Mesodermal cell (in vitro differentiated cells): ENCODE data around the gene WDFY4.

Experiments
- H3K27ac ChIP-seq: 2 replicates; pipeline ENCODE4 v1.7.0; 2013; ENCODE audit warnings: mild to moderate bottlenecking, low read depth, low read length, moderate library complexity; ENCODE audit not compliant: severe bottlenecking
- H3K36me3 ChIP-seq: 2 replicates; pipeline ENCODE4 v1.7.1; 2013; ENCODE audit warnings: mild to moderate bottlenecking, low read length, moderate library complexity; ENCODE audit not compliant: control insufficient read depth, insufficient read depth
- H3K4me1 ChIP-seq: one replicate; pipeline ENCODE4 v1.7.1; 2013; ENCODE audit warnings: mild to moderate bottlenecking, low read length; ENCODE audit not compliant: insufficient read depth, control insufficient read depth, poor library complexity, severe bottlenecking
- H3K4me3 ChIP-seq: 2 replicates; pipeline ENCODE4 v1.7.0; 2013; ENCODE audit warnings: low read length, control low read depth, mild to moderate bottlenecking; ENCODE audit not compliant: insufficient read depth, poor library complexity, severe bottlenecking; ENCODE audit errors: extremely low read depth
- H3K9me3 ChIP-seq: 2 replicates; pipeline ENCODE4 v1.7.1; 2013; ENCODE audit warnings: mild to moderate bottlenecking, low read length, moderate library complexity; ENCODE audit not compliant: control insufficient read depth
- WGBS, 2 experiments: methylation state at CpG; one replicate each; pipeline ENCODE4 v1.1.5; 2013; ENCODE audit warnings: missing lambda C conversion rate in 2 of 2; ENCODE audit not compliant: insufficient coverage in 2 of 2; 5-methylcytosine and 5-hydroxymethylcytosine counted together

WDFY4 gene

GRCh38 chr10:48656241-48656913 lies 28.3 kb upstream of the WDFY4 start:
- Histone ChIP-seq H3K9me3 (no peaks in the 10 kb centered on the region), H3K36me3 (no peaks in the 10 kb centered on the region), H3K27ac (no peak overlapping the region), H3K4me3 (peak overlapping the region; percentile 20), H3K4me1 (peaks cover 5% of the 10 kb centered on the region)
- WGBS, 2 experiments: 5 to 8% methylated on average over 34 to 37 of the region's 46 CpGs

- no peaks in the 10 kb centered on the region for H3K9me3 ChIP-seq
- H3K4me1 ChIP-seq: peaks cover 5% of the 10 kb centered on the region
- no peak overlapping the region for H3K27ac ChIP-seq
- WGBS, 2 experiments: 75 to 79% methylated on average over 6 to 10 of the region's 10 CpGs
- no peaks in the 10 kb centered on the region for H3K36me3 ChIP-seq
- H3K4me3 ChIP-seq: no peak overlapping the region
Observed at GRCh38 chr10:48656914-48657305, 27.8 kb upstream of the WDFY4 start.

DNA sequence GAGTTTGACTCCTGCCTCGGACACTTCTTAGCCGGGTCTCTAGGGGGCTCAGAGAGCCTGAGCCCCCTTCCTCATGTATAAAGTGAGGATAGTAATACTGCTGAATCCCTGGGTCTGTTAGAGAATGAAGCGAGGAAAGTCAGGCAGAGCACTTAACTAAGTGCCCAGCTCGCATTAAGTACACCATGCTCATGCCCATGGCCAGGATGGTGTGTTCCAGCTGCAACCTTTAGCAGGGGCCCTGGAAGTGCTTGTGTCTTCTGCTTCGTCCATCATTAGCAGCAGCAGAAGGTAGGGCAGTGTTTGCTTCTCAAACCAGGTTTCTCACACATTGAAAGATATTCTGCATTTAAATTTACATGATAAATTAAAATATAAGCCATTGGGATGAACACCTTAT lies 27.3 kb upstream of the WDFY4 start:
- Histone ChIP-seq H3K4me3 (no peak overlapping the region), H3K4me1 (peaks cover 5% of the 10 kb centered on the region), H3K36me3 (no peaks in the 10 kb centered on the region), H3K9me3 (no peaks in the 10 kb centered on the region), H3K27ac (no peak overlapping the region)
- WGBS, 2 experiments: 72 to 87% methylated on average over 3 to 4 of the region's 5 CpGs

GRCh38 chr10:48658243-48658974 lies 26.3 kb upstream of the WDFY4 start:
- H3K9me3 ChIP-seq: no peaks in the 10 kb centered on the region
- no peaks in the 10 kb centered on the region for H3K36me3 ChIP-seq
- H3K4me3 ChIP-seq: no peak overlapping the region
- no peak overlapping the region for H3K27ac ChIP-seq
- H3K4me1 ChIP-seq: peaks cover 5% of the 10 kb centered on the region
- WGBS, 2 experiments: 34 to 44% methylated on average over 13 to 17 of the region's 19 CpGs

DNA sequence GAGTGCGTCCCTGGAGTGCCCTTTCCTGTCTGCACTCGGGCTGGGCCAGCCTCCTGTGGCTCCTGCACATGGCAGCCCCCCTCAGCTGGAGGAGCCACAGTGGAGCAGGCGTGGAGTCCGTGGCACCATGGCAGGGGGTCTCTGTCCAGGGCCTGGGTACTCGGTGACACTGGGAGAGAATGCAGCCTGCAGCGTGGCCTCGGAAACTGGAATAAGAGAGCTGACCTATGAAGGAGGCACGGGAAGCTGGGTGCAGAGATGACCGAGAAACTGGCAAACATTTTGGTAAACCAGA lies 25.8 kb upstream of the WDFY4 start:
- 73 to 86% methylated on average over 5 to 7 of the region's 9 CpGs for WGBS, 2 experiments
- Histone ChIP-seq H3K4me3 (no peak overlapping the region), H3K4me1 (peaks cover 5% of the 10 kb centered on the region), H3K9me3 (no peaks in the 10 kb centered on the region), H3K27ac (no peak overlapping the region), H3K36me3 (no peaks in the 10 kb centered on the region)

GRCh38 chr10:48659790-48660189 lies 24.9 kb upstream of the WDFY4 start:
- no CpG with 5 or more reads among the region's 2 CpGs for WGBS, 2 experiments
- Histone ChIP-seq H3K4me3 (no peak overlapping the region), H3K4me1 (peaks cover 5% of the 10 kb centered on the region), H3K36me3 (no peaks in the 10 kb centered on the region), H3K9me3 (no peaks in the 10 kb centered on the region), H3K27ac (no peak overlapping the region)

DNA sequence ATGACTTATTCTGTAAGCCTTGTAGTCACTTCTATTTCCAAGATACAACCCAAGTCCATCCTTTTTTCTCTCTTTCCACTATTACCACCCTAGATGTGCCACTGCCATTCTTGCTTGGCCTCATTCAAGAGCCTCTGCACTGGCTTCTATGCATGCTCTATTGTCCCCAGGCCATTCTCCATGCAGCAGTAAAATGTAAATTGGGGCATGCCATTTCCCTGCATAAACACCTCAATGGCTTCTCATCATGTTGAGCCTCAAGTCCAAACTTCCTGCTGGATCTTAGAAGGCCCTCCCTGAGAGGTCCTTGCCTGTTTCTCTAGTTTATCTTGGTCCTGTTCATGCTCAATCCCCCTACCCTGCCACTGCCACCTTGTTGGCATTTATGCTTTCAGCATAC lies 23.2 kb upstream of the WDFY4 start:
- H3K36me3 ChIP-seq: no peaks in the 10 kb centered on the region
- no peak overlapping the region for H3K27ac ChIP-seq
- no peaks in the 10 kb centered on the region for H3K9me3 ChIP-seq
- no peak overlapping the region for H3K4me3 ChIP-seq
- no peaks in the 10 kb centered on the region for H3K4me1 ChIP-seq

DNA sequence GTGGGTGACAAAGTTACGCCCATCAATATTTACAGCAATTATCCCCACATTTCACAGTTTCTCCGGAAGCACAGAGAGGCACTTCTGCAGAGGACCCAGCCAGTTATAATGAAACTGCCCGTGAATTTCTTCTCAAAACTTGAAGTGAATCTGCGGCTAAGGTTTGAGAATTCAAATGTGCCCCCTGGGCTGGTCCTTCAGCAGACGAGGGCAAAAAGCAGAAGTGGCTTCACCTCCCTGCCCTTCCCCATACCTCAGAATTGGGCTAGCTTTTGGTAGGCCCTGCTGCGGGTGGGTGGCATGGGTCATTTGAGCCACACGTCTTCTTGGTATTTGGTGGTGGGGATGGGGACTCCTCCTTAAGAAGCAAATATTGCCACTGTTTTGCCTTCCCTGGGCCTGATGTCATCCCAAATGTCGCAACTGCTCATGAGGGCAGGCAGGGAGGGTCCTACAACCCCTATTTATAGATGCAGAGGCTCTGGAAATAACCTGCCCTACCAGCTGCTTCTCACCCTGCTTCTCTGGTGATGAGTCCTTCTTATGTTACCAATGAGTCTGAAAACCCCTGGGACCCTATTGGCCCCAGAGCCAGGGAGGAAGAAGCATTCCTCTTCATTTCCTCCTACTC lies 16.6 kb upstream of the WDFY4 start:
- WGBS, 2 experiments: 88 to 98% methylated on average over 5 of the region's 8 CpGs
- H3K27ac ChIP-seq: no peak overlapping the region
- H3K4me3 ChIP-seq: no peak overlapping the region
- H3K36me3 ChIP-seq: no peaks in the 10 kb centered on the region
- no peaks in the 10 kb centered on the region for H3K4me1 ChIP-seq
- H3K9me3 ChIP-seq: no peaks in the 10 kb centered on the region

GRCh38 chr10:48670978-48671913 lies 13.4 kb upstream of the WDFY4 start:
- no peaks in the 10 kb centered on the region for H3K9me3 ChIP-seq
- no peak overlapping the region for H3K27ac ChIP-seq
- H3K4me3 ChIP-seq: no peak overlapping the region
- no peaks in the 10 kb centered on the region for H3K36me3 ChIP-seq
- no peaks in the 10 kb centered on the region for H3K4me1 ChIP-seq
- WGBS, 2 experiments: 24 to 27% methylated on average over 25 to 26 of the region's 28 CpGs

DNA sequence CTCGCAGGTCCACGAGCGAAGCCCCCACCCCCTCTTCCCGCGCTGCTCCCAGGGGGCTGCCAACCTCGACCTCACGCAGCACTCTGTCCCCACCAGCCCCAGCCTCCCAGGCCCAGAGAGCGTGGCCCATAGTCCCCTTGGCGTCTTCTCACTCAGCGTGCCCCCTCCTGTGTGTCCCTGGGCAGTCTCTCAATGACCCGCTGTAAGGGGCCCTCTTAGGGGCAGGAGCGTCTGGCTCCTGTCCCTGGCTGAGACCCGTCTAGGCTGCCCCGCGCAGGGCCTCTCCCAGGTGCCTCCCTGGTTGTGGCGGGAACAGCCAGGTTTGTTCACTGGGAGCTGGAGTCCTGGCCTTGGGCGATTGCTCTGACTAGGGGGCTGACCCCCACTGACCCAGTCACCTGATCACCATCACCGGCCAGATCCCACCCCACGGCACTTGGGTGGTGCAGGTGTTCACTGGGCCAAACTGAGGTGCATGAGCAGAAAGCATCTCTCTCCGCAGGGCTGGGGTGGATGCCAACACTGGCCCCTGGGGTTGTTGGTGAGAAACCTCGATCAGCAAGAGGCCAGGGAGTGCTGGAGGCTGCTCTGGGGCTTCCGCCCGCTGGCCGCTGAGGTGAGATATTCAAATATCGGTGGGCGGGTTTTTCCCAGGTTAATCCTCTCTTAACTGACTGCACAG lies 12.6 kb upstream of the WDFY4 start:
- Histone ChIP-seq H3K9me3 (no peaks in the 10 kb centered on the region), H3K4me1 (no peaks in the 10 kb centered on the region), H3K4me3 (no peak overlapping the region), H3K36me3 (no peaks in the 10 kb centered on the region), H3K27ac (no peak overlapping the region)
- WGBS, 2 experiments: 77 to 81% methylated on average over 22 to 23 of the region's 26 CpGs
